PC-3 (cell line): Measurements from ENCODE around the gene FIGNL1. TPM values are rescaled to one million over a fixed set of nuclear protein-coding genes. Genes with fewer than 3 reads are reported as not detected.

Source experiments
- ATAC-seq: fragments of 200-7000 bp; cut with Tn5 transposase; 2 replicates; pipeline ENCODE4 v1.9.1; 2020; ENCODE audit warnings: mild to moderate bottlenecking, moderate library complexity
- BruUV-seq: library from RNA; stranded (reverse); fragments of 400-500 nt; replicated peaks from 2 replicates; lab custom pipeline; 2021; lab: Mats Ljungman, UMichigan
- CTCF ChIA-PET: fragments of 300-600 bp; sonication (Branson Sonifier 250); formaldehyde crosslinking; loops from one replicate; lab custom pipeline; 2022; ENCODE audit warnings: antibody characterized with exemption; lab: Charles Lee
- POLR2A ChIA-PET: fragments of 300-600 bp; sonication (Branson Sonifier 250); formaldehyde crosslinking; loops from one replicate; lab custom pipeline; 2022; ENCODE audit warnings: antibody characterized with exemption; ENCODE audit not compliant: unreplicated experiment; lab: Charles Lee
- DNase-seq: peaks from one replicate; pipeline ENCODE4 v3.0.0-alpha.2; 2015
- H2AFZ ChIP-seq: fragments of 300-600 bp; sonication (generic); 2 replicates; pipeline ENCODE4 v1.6.0; 2016; ENCODE audit warnings: antibody characterized with exemption, low read length
- H3F3A ChIP-seq: fragments of 300-600 bp; sonication (generic); one replicate; pipeline ENCODE4 v1.6.0; 2017; ENCODE audit warnings: antibody characterized with exemption, low read length, control low read depth, mild to moderate bottlenecking; ENCODE audit not compliant: unreplicated experiment
- H3K27ac ChIP-seq: fragments of 300-600 bp; sonication (generic); 2 replicates; pipeline ENCODE4 v1.5.1; 2016; ENCODE audit warnings: mild to moderate bottlenecking, low read length
- H3K27me3 ChIP-seq: fragments of 300-600 bp; sonication (generic); 2 replicates; pipeline ENCODE4 v1.6.1; 2016; ENCODE audit warnings: low read length, mixed read lengths
- H3K36me3 ChIP-seq: fragments of 300-600 bp; sonication (generic); 2 replicates; pipeline ENCODE4 v1.6.1; 2016; ENCODE audit warnings: low read depth, mixed run types, low read length, mixed read lengths
- H3K4me1 ChIP-seq: fragments of 300-600 bp; sonication (generic); 2 replicates; pipeline ENCODE4 v1.5.1; 2016; ENCODE audit warnings: low read length; ENCODE audit not compliant: insufficient read depth
- H3K4me2 ChIP-seq: fragments of 300-600 bp; sonication (generic); 2 replicates; pipeline ENCODE4 v1.6.0; 2016; ENCODE audit warnings: low read length
- H3K4me3 ChIP-seq: fragments of 300-600 bp; sonication (generic); 2 replicates; pipeline ENCODE4 v1.5.1; 2016; ENCODE audit warnings: mild to moderate bottlenecking, low read length, mixed read lengths
- H3K79me2 ChIP-seq: fragments of 300-600 bp; sonication (generic); 2 replicates; pipeline ENCODE4 v1.6.1; 2017; ENCODE audit warnings: low read length, mixed read lengths
- H3K9ac ChIP-seq: fragments of 300-600 bp; sonication (generic); 2 replicates; pipeline ENCODE4 v1.6.0; 2016; ENCODE audit warnings: mild to moderate bottlenecking, low read length
- H3K9me2 ChIP-seq: fragments of 300-600 bp; sonication (generic); replicated peaks from 2 replicates; pipeline ENCODE4 v1.6.1; 2016; ENCODE audit warnings: mixed run types, low read length, mixed read lengths
- H3K9me3 ChIP-seq: fragments of 300-600 bp; sonication (generic); 2 replicates; pipeline ENCODE4 v1.6.1; 2016; ENCODE audit warnings: low read length, mixed read lengths
- H4K20me1 ChIP-seq: fragments of 300-600 bp; sonication (generic); 2 replicates; pipeline ENCODE4 v1.6.1; 2016; ENCODE audit warnings: low read length, mixed read lengths
- CTCF ChIP-seq: fragments of 300-600 bp; sonication (generic); conservative IDR thresholded peaks from 2 replicates; pipeline ENCODE4 v1.5.1; 2017; ENCODE audit warnings: antibody characterized with exemption, low read depth, mild to moderate bottlenecking, low read length
- EZH2 ChIP-seq: fragments of 300-600 bp; sonication (generic); IDR thresholded peaks from one replicate; pipeline ENCODE4 v1.6.1; 2017; ENCODE audit warnings: antibody characterized with exemption, mild to moderate bottlenecking, low read length; ENCODE audit not compliant: unreplicated experiment
- EZH2phosphoT487 ChIP-seq: fragments of 300-600 bp; sonication (generic); IDR thresholded peaks from 2 replicates; pipeline ENCODE4 v1.6.1; 2018; ENCODE audit warnings: mild to moderate bottlenecking, antibody characterized with exemption, low read length, borderline replicate concordance
- intact Hi-C: fragments of 100-400 bp; cut with micrococcal nuclease; formaldehyde crosslinking; loops from 2 replicates; pipeline ENCODE4 v1.9.0; 2023
- total RNA-seq: library from RNA; depleted of rRNA; stranded (reverse); fragments of >200 nt; gene quantifications from 2 replicates; pipeline ENCODE4 v1.2.3, GENCODE V29; 2014

FIGNL1 gene
- total RNA-seq, 1 experiment from 2014 or later, result 27.2 TPM

GRCh38 chr7:50491209-50491608 lies 41.1 kb upstream of the FIGNL1 start:
- Histone ChIP-seq H3K9me2 (no peaks in the 10 kb centered on the region), H3K4me1 (no peaks in the 10 kb centered on the region), H3K36me3 (no peaks in the 10 kb centered on the region), H3K27me3 (no peaks in the 10 kb centered on the region), H3K27ac (no peak overlapping the region), H3K9ac (no peak overlapping the region), H3K4me2 (no peak overlapping the region), H3F3A (no peaks in the 10 kb centered on the region), H4K20me1 (no peaks in the 10 kb centered on the region), H3K9me3 (no peaks in the 10 kb centered on the region), H3K79me2 (no peaks in the 10 kb centered on the region), H3K4me3 (no peak overlapping the region), H2AFZ (no peak overlapping the region)
- ATAC-seq, result no peak
- BruUV-seq, result no TSS peak
- ChIA-PET CTCF (no interaction called here), POLR2A (no interaction called here)
- intact Hi-C loops, result no loop called here
- DNase-seq, result no peak
- TF ChIP-seq EZH2, result no peak
- no peak for TF ChIP-seq EZH2phosphoT487
- no peak for TF ChIP-seq CTCF

GRCh38 chr7:50488379-50488778 lies 38.2 kb upstream of the FIGNL1 start:
- Histone ChIP-seq H3K27ac (no peak overlapping the region), H3F3A (no peaks in the 10 kb centered on the region), H3K9me3 (no peaks in the 10 kb centered on the region), H3K27me3 (no peaks in the 10 kb centered on the region), H3K4me3 (no peak overlapping the region), H3K79me2 (no peaks in the 10 kb centered on the region), H3K9ac (no peak overlapping the region), H3K4me1 (no peaks in the 10 kb centered on the region), H3K36me3 (no peaks in the 10 kb centered on the region), H3K9me2 (no peaks in the 10 kb centered on the region), H2AFZ (no peak overlapping the region), H3K4me2 (no peak overlapping the region), H4K20me1 (no peaks in the 10 kb centered on the region)
- DNase-seq, result no peak
- CTCF ChIA-PET, result no interaction called here
- no peak for ATAC-seq
- intact Hi-C loops, result no loop called here
- BruUV-seq, result no TSS peak
- TF ChIP-seq EZH2phosphoT487, result no peak
- TF ChIP-seq EZH2, result no peak
- POLR2A ChIA-PET, result no interaction called here

- CTCF ChIA-PET, result no interaction called here
- H3K4me3 ChIP-seq, result no peak overlapping the region
- POLR2A ChIA-PET, result no interaction called here
These were observed 36.4 kb upstream of the FIGNL1 start for GRCh38 chr7:50486512-50486911.

More at GRCh38 chr7:50486512-50486911, 36.4 kb upstream of the FIGNL1 start:
- TF ChIP-seq EZH2phosphoT487 (no peak), EZH2 (no peak), CTCF (no peak)
- no peak for DNase-seq
- Histone ChIP-seq H3F3A (no peaks in the 10 kb centered on the region), H3K36me3 (no peaks in the 10 kb centered on the region), H3K9me3 (no peaks in the 10 kb centered on the region), H3K9ac (no peak overlapping the region), H3K4me1 (no peaks in the 10 kb centered on the region), H3K79me2 (no peaks in the 10 kb centered on the region), H2AFZ (no peak overlapping the region), H4K20me1 (no peaks in the 10 kb centered on the region), H3K9me2 (no peaks in the 10 kb centered on the region), H3K4me2 (no peak overlapping the region), H3K27ac (no peak overlapping the region), H3K27me3 (no peaks in the 10 kb centered on the region)
- BruUV-seq, result no TSS peak
- intact Hi-C loops, result no loop called here
- ATAC-seq, result no peak
